ENCODE results near the gene GASK1B.

- TF ChIP-seq SP1 (IDR thresholded peaks at IDR 0.05; ENCODE audit: low read depth) (no peak), JUND (IDR thresholded peaks at IDR 0.05) (no peak), CEBPB (IDR thresholded peaks at IDR 0.05; ENCODE audit: low read depth) (no peak), CTCF (IDR thresholded peaks at IDR 0.05 in 2 of 3, conservative IDR thresholded peaks at IDR 0.05 in 1 of 3; ENCODE audit: borderline replicate concordance in 1 of 3, insufficient read depth in 1 of 3, low read depth in 2 of 3, low read length in 2 of 3) (no peak), ATF3 (IDR thresholded peaks at IDR 0.05) (no peak), SRF (IDR thresholded peaks at IDR 0.05; ENCODE audit: low read depth) (no peak), EZH2 (IDR thresholded peaks at IDR 0.05) (no peak), FOSL1 (IDR thresholded peaks at IDR 0.05; ENCODE audit: low read depth) (no peak), POLR2A (IDR thresholded peaks at IDR 0.05; ENCODE audit: borderline replicate concordance, extremely low read depth, insufficient read depth, insufficient read length) (no peak)
These were observed 17.9 kb upstream of the GASK1B start for GRCh38 chr4:158190718-158191117.

Data from HCT116 (cell line).